Lower lobe of right lung (tissue), 2 donors: ENCODE results near the gene TMEM238L. TPM values are rescaled to one million over a fixed set of nuclear protein-coding genes. Genes with fewer than 3 reads are reported as not detected.

Experiments used
- ATAC-seq, 2 donors: fragments of 200-7000 bp; cut with Tn5 transposase; one replicate each; pipeline ENCODE4 v1.9.1; 2020 to 2022; ENCODE audit warnings: mild to moderate bottlenecking in 2 of 2, moderate library complexity in 2 of 2
- DNase-seq: peaks from one replicate; pipeline ENCODE4 v3.0.0-alpha.2; 2020
- H3K27ac ChIP-seq: fragments of 200-600 bp; one replicate; pipeline ENCODE4 v1.8.0; 2022
- H3K27me3 ChIP-seq: fragments of 200-600 bp; one replicate; pipeline ENCODE4 v1.8.0; 2022; ENCODE audit warnings: low read depth
- H3K36me3 ChIP-seq: fragments of 200-600 bp; one replicate; pipeline ENCODE4 v1.8.0; 2022; ENCODE audit warnings: mild to moderate bottlenecking
- H3K4me1 ChIP-seq: fragments of 200-600 bp; one replicate; pipeline ENCODE4 v1.8.0; 2022
- H3K4me3 ChIP-seq: fragments of 200-600 bp; one replicate; pipeline ENCODE4 v1.8.0; 2022; ENCODE audit warnings: mild to moderate bottlenecking
- H3K9me3 ChIP-seq: fragments of 200-600 bp; one replicate; pipeline ENCODE4 v1.8.0; 2022
- CTCF ChIP-seq: fragments of 200-600 bp; IDR thresholded peaks from one replicate; pipeline ENCODE4 v1.8.0; 2022; ENCODE audit warnings: antibody characterized with exemption, mild to moderate bottlenecking
- intact Hi-C: fragments of 100-400 bp; cut with DNase I; formaldehyde crosslinking; loops from one replicate; pipeline ENCODE4 v1.11.0; 2022
- total RNA-seq: library from RNA; stranded (reverse); fragmentation: NEBNext Ultra II Directional; extraction: Animal tissue kit (Norgen Biotek cat#: 25700); gene quantifications from one replicate; pipeline ENCODE4 v1.2.1, GENCODE V29; 2021
- donor health status: DM: no; HTN: yes; CAD: no; lungs with severe emphysema.

TMEM238L gene
- total RNA-seq, 1 donor from 2014 or later: not detected

- ATAC-seq: no peak
- no peaks in the 10 kb centered on the region for H3K9me3 ChIP-seq
- no peak overlapping the region for H3K27ac ChIP-seq
- no peaks in the 10 kb centered on the region for H3K36me3 ChIP-seq
- H3K4me3 ChIP-seq: no peak overlapping the region
- no peak for TF ChIP-seq CTCF
- intact Hi-C loops: no loop called here
- peaks cover 7% of the 10 kb centered on the region for H3K27me3 ChIP-seq
- no peaks in the 10 kb centered on the region for H3K4me1 ChIP-seq
- DNase-seq: no peak
Measured at GRCh38 chr17:10838682-10839081, 34.8 kb upstream of the TMEM238L start.

- no peak for TF ChIP-seq CTCF
- Histone ChIP-seq H3K36me3 (no peaks in the 10 kb centered on the region), H3K9me3 (no peaks in the 10 kb centered on the region), H3K4me1 (no peaks in the 10 kb centered on the region), H3K27me3 (peaks cover 7% of the 10 kb centered on the region), H3K4me3 (no peak within 1 kb of the TSS), H3K27ac (no peak within 1 kb of the TSS)
- intact Hi-C loops: no loop called here
- DNase-seq (no peak), ATAC-seq (no peak)
Measured at GRCh38 chr17:10837921-10838320, 34.0 kb upstream of the TMEM238L start, which contains the start of gene PIRT. Gene PIRT (minus strand): TSS chr17:10838087. CDS start chr17:10825645, 12,442 bp downstream.

GRCh38 chr17:10836966-10837590 is 33.2 kb upstream of the TMEM238L start:
- no peaks in the 10 kb centered on the region for H3K4me1 ChIP-seq
- H3K27me3 ChIP-seq: peaks cover 7% of the 10 kb centered on the region
- intact Hi-C loops: no loop called here
- no peak overlapping the region for H3K4me3 ChIP-seq
- no peaks in the 10 kb centered on the region for H3K9me3 ChIP-seq
- ATAC-seq: no peak
- H3K36me3 ChIP-seq: no peaks in the 10 kb centered on the region
- no peak for TF ChIP-seq CTCF
- no peak overlapping the region for H3K27ac ChIP-seq
- DNase-seq: no peak

- Histone ChIP-seq H3K4me3 (no peak overlapping the region), H3K4me1 (no peaks in the 10 kb centered on the region), H3K9me3 (no peaks in the 10 kb centered on the region), H3K27me3 (peaks cover 7% of the 10 kb centered on the region), H3K36me3 (no peaks in the 10 kb centered on the region), H3K27ac (no peak overlapping the region)
- no peak for TF ChIP-seq CTCF
- intact Hi-C loops: no loop called here
- DNase-seq (no peak), ATAC-seq (no peak)
Measured at GRCh38 chr17:10836145-10836544, 32.2 kb upstream of the TMEM238L start.

GRCh38 chr17:10831696-10832095 is 27.8 kb upstream of the TMEM238L start:
- DNase-seq: no peak
- no peak for ATAC-seq
- intact Hi-C loops: no loop called here
- Histone ChIP-seq H3K4me3 (no peak overlapping the region), H3K27ac (no peak overlapping the region), H3K4me1 (no peaks in the 10 kb centered on the region), H3K36me3 (no peaks in the 10 kb centered on the region), H3K27me3 (no peaks in the 10 kb centered on the region), H3K9me3 (no peaks in the 10 kb centered on the region)
- TF ChIP-seq CTCF: no peak
